Loucy (cell line): ENCODE results near the gene TBC1D22A.

ENCODE experiments used
- H2AFZ ChIP-seq: fragments of 200-600 bp; sonication (generic); 2 replicates; pipeline ENCODE4 v1.6.0; 2016; ENCODE audit warnings: antibody characterized with exemption, mild to moderate bottlenecking, low read length, moderate library complexity
- H3F3A ChIP-seq: fragments of 200-600 bp; 2 replicates; pipeline ENCODE4 v1.6.0; 2016; ENCODE audit warnings: antibody characterized with exemption, low read depth, mild to moderate bottlenecking
- H3K27me3 ChIP-seq: fragments of 200-600 bp; sonication (generic); 2 replicates; pipeline ENCODE4 v1.6.1; 2014; ENCODE audit warnings: low read length, mild to moderate bottlenecking; ENCODE audit not compliant: insufficient read depth, poor library complexity, severe bottlenecking
- H3K36me3 ChIP-seq: fragments of 200-600 bp; sonication (generic); 2 replicates; pipeline ENCODE4 v1.6.1; 2016; ENCODE audit warnings: low read length; ENCODE audit not compliant: insufficient read depth
- H3K4me1 ChIP-seq: fragments of 200-600 bp; sonication (generic); 2 replicates; pipeline ENCODE4 v1.5.1; 2014; ENCODE audit warnings: low read length, mild to moderate bottlenecking; ENCODE audit not compliant: insufficient read depth, poor library complexity, severe bottlenecking
- H3K4me2 ChIP-seq: fragments of 200-600 bp; sonication (generic); 2 replicates; pipeline ENCODE4 v1.6.0; 2014; ENCODE audit warnings: antibody characterized with exemption, low read length, low read depth, mild to moderate bottlenecking; ENCODE audit not compliant: poor library complexity, severe bottlenecking
- H3K4me3 ChIP-seq: fragments of 200-600 bp; sonication (generic); 2 replicates; pipeline ENCODE4 v1.5.1; 2014; ENCODE audit warnings: low read length, mild to moderate bottlenecking, mixed read lengths; ENCODE audit not compliant: poor library complexity, severe bottlenecking
- H3K79me2 ChIP-seq: fragments of 200-600 bp; sonication (generic); 2 replicates; pipeline ENCODE4 v1.6.1; 2014; ENCODE audit warnings: low read length; ENCODE audit not compliant: insufficient read depth
- H3K9ac ChIP-seq: fragments of 200-600 bp; sonication (generic); 2 replicates; pipeline ENCODE4 v1.6.0; 2014; ENCODE audit warnings: mild to moderate bottlenecking, low read depth, low read length, moderate library complexity; ENCODE audit not compliant: poor library complexity, severe bottlenecking
- H3K9me2 ChIP-seq: fragments of 200-600 bp; sonication (generic); replicated peaks from 2 replicates; pipeline ENCODE4 v1.6.1; 2016; ENCODE audit warnings: low read depth, low read length, mixed read lengths
- H3K9me3 ChIP-seq: fragments of 200-600 bp; sonication (generic); 2 replicates; pipeline ENCODE4 v1.6.1; 2014; ENCODE audit warnings: mild to moderate bottlenecking, antibody characterized with exemption, low read length, low read depth; ENCODE audit not compliant: insufficient read depth
- H4K20me1 ChIP-seq: fragments of 200-600 bp; sonication (generic); 2 replicates; pipeline ENCODE4 v1.6.0; 2014; ENCODE audit warnings: antibody characterized with exemption, low read length, mild to moderate bottlenecking; ENCODE audit not compliant: insufficient read depth, poor library complexity, severe bottlenecking
- EZH2phosphoT487 ChIP-seq: fragments of 200-600 bp; IDR thresholded peaks from 2 replicates; pipeline ENCODE4 v1.6.1; 2018; ENCODE audit warnings: antibody characterized with exemption, mild to moderate bottlenecking, moderate library complexity, borderline replicate concordance
- TF ChIP-seq, protein P1 (sequence below): fragments of 200-600 bp; sonication (generic); conservative IDR thresholded peaks from 2 replicates; pipeline ENCODE4 v1.5.1; 2014; ENCODE audit warnings: mild to moderate bottlenecking, antibody characterized with exemption, low read length

TBC1D22A gene

DNA sequence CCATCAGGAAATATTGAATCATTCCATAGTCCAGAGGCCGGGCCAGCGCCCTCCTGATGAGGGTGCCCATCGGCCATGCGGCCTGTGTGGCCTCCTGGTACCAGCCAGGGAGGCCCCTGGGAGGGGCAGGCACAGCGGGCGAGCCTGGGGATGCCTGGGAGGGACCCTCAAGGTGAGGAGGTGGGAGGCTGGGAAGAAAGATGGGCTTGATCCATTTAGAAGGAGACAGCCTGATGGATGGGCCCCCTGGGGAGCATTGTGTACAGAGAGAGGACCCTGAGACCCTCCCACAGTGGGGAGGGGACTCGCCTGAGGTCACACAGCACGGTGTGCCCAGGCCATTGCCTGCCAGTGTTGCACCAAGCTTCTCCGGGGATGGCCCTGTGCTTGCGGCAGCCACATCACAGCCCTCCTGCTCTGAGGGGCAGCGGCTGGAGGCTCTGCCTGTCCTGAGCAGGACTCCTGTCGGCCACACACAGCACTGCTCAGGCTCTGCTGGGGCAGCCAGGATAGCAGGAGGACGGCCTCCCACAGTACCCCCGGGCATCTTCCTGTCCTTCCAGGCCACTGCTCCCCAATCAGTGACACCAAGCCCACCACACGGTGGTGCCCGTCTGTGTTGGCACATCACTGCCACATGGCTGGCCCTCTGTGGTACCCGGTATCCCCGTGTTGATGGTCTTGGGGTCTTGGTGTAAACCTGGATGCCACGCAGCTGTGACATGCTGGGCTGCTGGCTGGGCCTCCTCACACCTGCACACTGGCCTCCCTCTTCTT lies 290.0 kb downstream of the TBC1D22A start:
- Histone ChIP-seq H3K9me3 (no peaks in the 10 kb centered on the region), H3K9ac (peak overlapping the region; percentile 89), H3K36me3 (no peaks in the 10 kb centered on the region), H3F3A (no peaks in the 10 kb centered on the region), H2AFZ (no peak overlapping the region), H3K79me2 (peaks cover 56% of the 10 kb centered on the region), H3K4me1 (peaks cover 91% of the 10 kb centered on the region), H3K27me3 (no peaks in the 10 kb centered on the region), H3K4me3 (peak overlapping the region; percentile 66), H3K4me2 (peak overlapping the region; percentile 82), H3K9me2 (no peaks in the 10 kb centered on the region), H4K20me1 (no peaks in the 10 kb centered on the region)
- TF ChIP-seq, protein P1, sequence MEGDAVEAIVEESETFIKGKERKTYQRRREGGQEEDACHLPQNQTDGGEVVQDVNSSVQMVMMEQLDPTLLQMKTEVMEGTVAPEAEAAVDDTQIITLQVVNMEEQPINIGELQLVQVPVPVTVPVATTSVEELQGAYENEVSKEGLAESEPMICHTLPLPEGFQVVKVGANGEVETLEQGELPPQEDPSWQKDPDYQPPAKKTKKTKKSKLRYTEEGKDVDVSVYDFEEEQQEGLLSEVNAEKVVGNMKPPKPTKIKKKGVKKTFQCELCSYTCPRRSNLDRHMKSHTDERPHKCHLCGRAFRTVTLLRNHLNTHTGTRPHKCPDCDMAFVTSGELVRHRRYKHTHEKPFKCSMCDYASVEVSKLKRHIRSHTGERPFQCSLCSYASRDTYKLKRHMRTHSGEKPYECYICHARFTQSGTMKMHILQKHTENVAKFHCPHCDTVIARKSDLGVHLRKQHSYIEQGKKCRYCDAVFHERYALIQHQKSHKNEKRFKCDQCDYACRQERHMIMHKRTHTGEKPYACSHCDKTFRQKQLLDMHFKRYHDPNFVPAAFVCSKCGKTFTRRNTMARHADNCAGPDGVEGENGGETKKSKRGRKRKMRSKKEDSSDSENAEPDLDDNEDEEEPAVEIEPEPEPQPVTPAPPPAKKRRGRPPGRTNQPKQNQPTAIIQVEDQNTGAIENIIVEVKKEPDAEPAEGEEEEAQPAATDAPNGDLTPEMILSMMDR = no peak
- no peak for TF ChIP-seq EZH2phosphoT487

DNA sequence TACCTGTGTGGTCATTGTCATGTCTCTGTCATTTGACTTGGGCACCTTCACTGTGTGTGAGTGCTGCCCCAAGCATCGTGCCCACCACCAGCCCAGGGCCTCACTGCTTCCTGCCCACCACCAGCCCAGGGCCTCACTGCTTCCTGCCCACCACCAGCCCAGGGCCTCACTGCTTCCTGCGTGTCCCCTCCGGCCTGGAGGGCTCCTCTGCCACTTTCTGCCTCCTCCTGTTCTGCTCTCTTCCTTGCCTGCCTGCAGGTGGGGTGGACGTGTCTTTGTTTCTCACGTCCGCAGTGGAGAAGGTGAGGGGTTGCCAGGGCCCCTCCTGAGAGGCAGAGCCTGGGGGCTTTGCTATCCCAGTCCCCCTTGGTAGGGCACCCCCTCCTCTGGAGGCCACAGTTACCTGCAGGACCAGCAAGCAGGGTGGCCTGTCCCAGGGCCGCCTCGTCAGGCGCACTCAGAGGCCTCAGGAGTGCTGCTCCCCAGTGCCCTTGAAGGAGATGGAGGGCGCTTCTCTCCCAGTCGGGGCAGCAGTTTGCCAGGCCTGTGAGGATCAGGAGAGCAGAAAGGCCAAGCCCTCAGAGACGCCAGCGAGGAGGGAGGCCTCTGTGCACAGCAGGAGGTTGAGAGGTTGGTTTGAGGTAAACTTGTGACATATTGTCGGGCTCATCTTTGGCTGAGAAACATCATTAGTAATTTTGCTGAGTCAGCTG lies 290.7 kb downstream of the TBC1D22A start:
- Histone ChIP-seq H3K9ac (peak overlapping the region; percentile 89), H3K4me1 (peaks cover 85% of the 10 kb centered on the region)

DNA sequence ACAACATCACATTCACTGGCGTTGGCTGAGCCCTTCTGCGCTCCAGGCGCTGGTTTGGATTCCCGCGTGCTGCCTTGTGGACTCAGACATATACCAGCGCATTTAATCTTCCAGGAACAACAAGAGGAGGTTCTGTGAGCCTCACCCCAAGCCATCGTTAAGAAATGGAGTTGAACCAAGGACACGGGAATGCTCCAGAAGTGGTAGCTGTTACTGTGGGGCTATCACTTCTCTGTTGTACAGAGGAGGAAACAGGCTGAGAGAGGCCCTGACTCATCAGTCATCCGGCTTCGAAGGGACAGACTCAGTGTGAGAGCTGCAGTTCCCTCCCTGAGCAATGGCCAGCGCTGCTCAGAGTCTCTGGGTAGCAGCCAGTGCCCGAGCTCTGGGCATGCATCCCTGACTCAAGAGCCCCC lies 291.3 kb downstream of the TBC1D22A start:
- Histone ChIP-seq H3K79me2 (peaks cover 61% of the 10 kb centered on the region), H3F3A (no peaks in the 10 kb centered on the region), H4K20me1 (no peaks in the 10 kb centered on the region), H2AFZ (no peak overlapping the region), H3K9me3 (no peaks in the 10 kb centered on the region), H3K4me3 (peak overlapping the region; percentile 66), H3K9me2 (no peaks in the 10 kb centered on the region), H3K36me3 (no peaks in the 10 kb centered on the region), H3K27me3 (no peaks in the 10 kb centered on the region), H3K4me1 (peaks cover 80% of the 10 kb centered on the region), H3K9ac (peak overlapping the region; percentile 89), H3K4me2 (peak overlapping the region; percentile 82)
- no peak for TF ChIP-seq EZH2phosphoT487
- TF ChIP-seq, protein P1 = no peak

More for the DNA sequence above, 290.7 kb downstream of the TBC1D22A start:
- peak overlapping the region; percentile 66 for H3K4me3 ChIP-seq
- H3K9me2 ChIP-seq = no peaks in the 10 kb centered on the region
- H3K79me2 ChIP-seq = peaks cover 56% of the 10 kb centered on the region
- no peaks in the 10 kb centered on the region for H4K20me1 ChIP-seq
- H3K9me3 ChIP-seq = no peaks in the 10 kb centered on the region
- H2AFZ ChIP-seq = no peak overlapping the region
- H3K36me3 ChIP-seq = no peaks in the 10 kb centered on the region
- no peaks in the 10 kb centered on the region for H3K27me3 ChIP-seq
- H3K4me2 ChIP-seq = peak overlapping the region; percentile 82
- H3F3A ChIP-seq = no peaks in the 10 kb centered on the region
- TF ChIP-seq, protein P1 = no peak
- TF ChIP-seq EZH2phosphoT487 = no peak
